ENCODE results near the gene PCDHGA2. TPM values are rescaled to one million over a fixed set of nuclear protein-coding genes. Genes with fewer than 3 reads are reported as not detected.

PCDHGA2 gene
- total RNA-seq, 2 donors from 2014 or later: 2.4 to 19.7 TPM

- Histone ChIP-seq H3K4me3 (no peak within 1 kb of the TSS), H3K27me3 (replicated peaks; ENCODE audit: insufficient read depth) (peaks cover 23% of the 10 kb centered on the region), H3K36me3 (no peaks in the 10 kb centered on the region), H3K27ac (no peak within 1 kb of the TSS), H3K9me3 (no peaks in the 10 kb centered on the region), H3K4me1 (replicated peaks) (no peaks in the 10 kb centered on the region)
- no peak for DNase-seq (ENCODE audit: low spot score)
- intact Hi-C loops (cut with DNase I): no loop called here
- TF ChIP-seq POLR2AphosphoS5 (IDR thresholded peaks at IDR 0.05) (no peak), CTCF (IDR thresholded peaks at IDR 0.05) (no peak), POLR2A (IDR thresholded peaks at IDR 0.05) (no peak)
- WGBS: 10% methylated on average over 34 of the region's 34 CpGs
These were observed 25.5 kb downstream of the PCDHGA2 start, which contains the start of gene PCDHGA5 for GRCh38 chr5:141363952-141364660. TSS of gene PCDHGA5 (plus strand) at chr5:141364162. CDS start at chr5:141364331, 169 bp downstream.

GRCh38 chr5:141366016-141366896, 27.7 kb downstream of the PCDHGA2 start:
- Histone ChIP-seq H3K4me1 (replicated peaks) (no peaks in the 10 kb centered on the region), H3K27me3 (replicated peaks; ENCODE audit: insufficient read depth) (peaks cover 17% of the 10 kb centered on the region), H3K27ac (no peak overlapping the region), H3K9me3 (no peaks in the 10 kb centered on the region), H3K4me3 (no peak overlapping the region), H3K36me3 (no peaks in the 10 kb centered on the region)
- TF ChIP-seq POLR2AphosphoS5 (IDR thresholded peaks at IDR 0.05): no peak
- TF ChIP-seq POLR2A (IDR thresholded peaks at IDR 0.05): no peak
- TF ChIP-seq CTCF (IDR thresholded peaks at IDR 0.05): no peak
- intact Hi-C loops (cut with DNase I): no loop called here
- 20% methylated on average over 31 of the region's 46 CpGs for WGBS
- no peak for DNase-seq (ENCODE audit: low spot score)

GRCh38 chr5:141369994-141370848, 31.7 kb downstream of the PCDHGA2 start, which contains the start of gene PCDHGB3:
TSS of gene PCDHGB3 (plus strand) at chr5:141370242. CDS start at chr5:141370395, 153 bp downstream.
- intact Hi-C loops (cut with DNase I): no loop called here
- no peak within 1 kb of the TSS for H3K4me3 ChIP-seq
- no peaks in the 10 kb centered on the region for H3K36me3 ChIP-seq
- no peak for DNase-seq (ENCODE audit: low spot score)
- no peaks in the 10 kb centered on the region for H3K9me3 ChIP-seq
- H3K27me3 ChIP-seq (replicated peaks; ENCODE audit: insufficient read depth): peaks cover 8% of the 10 kb centered on the region
- no peaks in the 10 kb centered on the region for H3K4me1 ChIP-seq (replicated peaks)
- TF ChIP-seq POLR2A (IDR thresholded peaks at IDR 0.05): no peak
- no peak for TF ChIP-seq POLR2AphosphoS5 (IDR thresholded peaks at IDR 0.05)
- peak in 1 of 4 experiments; percentile 21 for TF ChIP-seq CTCF (IDR thresholded peaks at IDR 0.05)
- 17% methylated on average over 32 of the region's 32 CpGs for WGBS
- no peak within 1 kb of the TSS for H3K27ac ChIP-seq

GRCh38 chr5:141371572-141372475, 33.3 kb downstream of the PCDHGA2 start:
- DNase-seq (ENCODE audit: low spot score): no peak
- no peaks in the 10 kb centered on the region for H3K36me3 ChIP-seq
- TF ChIP-seq POLR2A (IDR thresholded peaks at IDR 0.05): no peak
- TF ChIP-seq POLR2AphosphoS5 (IDR thresholded peaks at IDR 0.05): no peak
- TF ChIP-seq CTCF (IDR thresholded peaks at IDR 0.05): no peak
- no peaks in the 10 kb centered on the region for H3K4me1 ChIP-seq (replicated peaks)
- H3K9me3 ChIP-seq: no peaks in the 10 kb centered on the region
- intact Hi-C loops (cut with DNase I): no loop called here
- H3K4me3 ChIP-seq: no peak overlapping the region
- H3K27me3 ChIP-seq (replicated peaks; ENCODE audit: insufficient read depth): peaks cover 4% of the 10 kb centered on the region
- WGBS: 18% methylated on average over 41 of the region's 69 CpGs
- H3K27ac ChIP-seq: no peak overlapping the region

Data from prostate gland (tissue), 2 donors.